Duodenal mucosa (tissue), 2 donors: ENCODE data around the gene LPIN1.

Experiments used
- H3K27ac ChIP-seq: one replicate; pipeline ENCODE4 v1.7.0; 2013; ENCODE audit warnings: low read depth, low read length
- H3K27me3 ChIP-seq, 2 donors: one replicate each; pipeline ENCODE4 v1.7.0; 2013; ENCODE audit warnings: low read length in 2 of 2, control low read depth in 1 of 2; ENCODE audit not compliant: insufficient read depth in 2 of 2, control insufficient read depth in 1 of 2
- H3K36me3 ChIP-seq, 2 donors: one replicate each; pipeline ENCODE4 v1.7.0; 2013; ENCODE audit warnings: low read length in 2 of 2, control low read depth in 1 of 2; ENCODE audit not compliant: insufficient read depth in 2 of 2, control insufficient read depth in 1 of 2
- H3K4me1 ChIP-seq, 2 donors: one replicate each; pipeline ENCODE4 v1.7.0; 2013; ENCODE audit warnings: low read length in 2 of 2, control low read depth in 1 of 2; ENCODE audit not compliant: insufficient read depth in 2 of 2, control insufficient read depth in 1 of 2
- H3K4me3 ChIP-seq, 2 donors: one replicate each; pipeline ENCODE4 v1.7.0; 2013; ENCODE audit warnings: low read length in 2 of 2, low read depth in 1 of 2
- H3K9ac ChIP-seq, 2 donors: one replicate each; pipeline ENCODE4 v1.7.0; 2013; ENCODE audit warnings: low read length in 2 of 2, low read depth in 1 of 2
- H3K9me3 ChIP-seq, 2 donors: one replicate each; pipeline ENCODE4 v1.7.0; 2013; ENCODE audit warnings: low read length in 2 of 2, control low read depth in 1 of 2; ENCODE audit not compliant: control insufficient read depth in 1 of 2

The LPIN1 gene

DNA sequence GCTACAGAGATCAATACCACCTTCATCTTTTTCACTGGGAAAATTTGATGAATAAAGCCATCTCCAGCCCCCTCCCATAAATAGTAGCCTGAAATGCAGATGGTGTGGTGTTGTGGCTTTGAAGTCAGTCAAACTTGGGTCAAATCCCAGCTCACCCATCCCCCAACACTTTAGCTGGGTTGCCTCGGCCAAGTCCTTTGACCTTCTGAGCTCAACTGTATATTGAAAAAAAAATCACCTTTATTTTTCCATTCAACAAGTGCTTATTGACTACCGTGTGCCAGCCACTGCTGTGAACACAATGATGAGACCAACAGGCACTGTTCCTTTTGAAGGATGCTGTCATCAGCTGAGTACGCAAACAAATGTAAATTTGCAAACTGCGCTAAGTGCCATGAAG lies 41.4 kb upstream of the LPIN1 start:
- no peaks in the 10 kb centered on the region for H3K27me3 ChIP-seq
- H3K9me3 ChIP-seq, result no peaks in the 10 kb centered on the region
- no peak overlapping the region for H3K9ac ChIP-seq
- no peaks in the 10 kb centered on the region for H3K36me3 ChIP-seq
- H3K27ac ChIP-seq, result no peak overlapping the region
- H3K4me3 ChIP-seq, result no peak overlapping the region
- no peaks in the 10 kb centered on the region for H3K4me1 ChIP-seq

DNA sequence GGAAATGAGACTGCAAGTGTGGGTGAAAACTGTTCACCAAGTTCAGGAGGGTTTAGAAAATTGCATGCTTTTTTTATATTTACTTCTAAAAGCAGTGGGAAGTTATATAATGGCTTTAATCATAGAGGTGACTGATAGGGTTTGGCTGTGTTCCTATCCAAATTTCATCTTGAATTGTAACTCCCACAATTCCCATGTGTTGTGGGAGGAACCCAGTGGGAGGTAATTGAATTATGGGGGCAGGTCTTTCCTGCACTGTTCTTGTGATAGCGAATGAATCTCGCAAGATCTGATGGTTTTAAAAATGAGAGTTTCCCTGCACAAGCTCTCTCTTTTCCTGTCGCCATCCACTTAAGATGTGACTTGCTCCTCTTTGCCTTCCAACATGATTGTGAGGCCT lies 40.7 kb upstream of the LPIN1 start:
- Histone ChIP-seq H3K9ac (no peak overlapping the region), H3K36me3 (no peaks in the 10 kb centered on the region), H3K9me3 (no peaks in the 10 kb centered on the region)

DNA sequence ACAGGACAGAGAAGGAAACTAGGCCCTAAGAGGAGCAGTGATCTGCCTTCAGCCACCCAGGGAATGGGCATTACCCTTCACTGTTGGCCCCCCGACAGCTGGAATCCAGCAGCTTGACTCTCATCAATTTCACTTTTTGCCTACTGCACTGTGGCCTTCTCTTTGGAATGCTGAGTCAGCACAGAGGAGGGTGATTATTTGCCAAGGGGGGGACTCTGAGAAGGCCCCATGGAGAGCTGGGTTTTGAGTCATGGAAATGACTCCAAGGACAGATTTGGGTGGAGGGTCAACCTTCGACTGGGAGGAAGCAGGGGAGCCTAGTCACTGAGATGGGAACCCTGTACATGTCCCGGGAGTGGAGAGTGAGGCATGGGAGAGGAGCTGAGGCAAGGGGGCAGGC lies 38.3 kb upstream of the LPIN1 start:
- Histone ChIP-seq H3K4me1 (no peaks in the 10 kb centered on the region), H3K4me3 (no peak overlapping the region), H3K27me3 (no peaks in the 10 kb centered on the region), H3K9me3 (no peaks in the 10 kb centered on the region), H3K9ac (no peak overlapping the region), H3K36me3 (no peaks in the 10 kb centered on the region), H3K27ac (no peak overlapping the region)

More for the DNA sequence above, 40.7 kb upstream of the LPIN1 start:
- Histone ChIP-seq H3K4me3 (no peak overlapping the region), H3K27ac (no peak overlapping the region), H3K27me3 (no peaks in the 10 kb centered on the region), H3K4me1 (no peaks in the 10 kb centered on the region)

DNA sequence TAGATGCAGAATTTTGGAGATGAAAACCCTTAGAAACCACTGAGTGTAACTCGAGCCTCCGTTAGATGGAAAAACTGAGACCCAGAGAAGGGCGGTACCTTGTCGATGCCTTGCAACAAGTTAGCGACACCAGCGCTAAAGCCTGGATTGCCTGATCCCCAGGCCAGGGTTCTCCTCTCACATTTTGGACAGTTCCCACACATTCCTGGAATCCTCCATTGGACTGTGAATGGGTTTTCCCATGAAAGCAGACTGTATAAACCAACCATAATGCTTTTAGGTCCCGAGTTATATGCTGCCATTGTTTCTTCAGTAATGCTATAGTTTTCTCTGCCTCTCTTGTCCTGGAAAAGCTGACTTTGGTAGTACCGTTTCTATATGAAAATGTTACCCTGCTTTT lies 37.1 kb upstream of the LPIN1 start:
- H3K4me3 ChIP-seq, result no peak overlapping the region
- no peaks in the 10 kb centered on the region for H3K27me3 ChIP-seq
- no peak overlapping the region for H3K27ac ChIP-seq
- no peaks in the 10 kb centered on the region for H3K9me3 ChIP-seq
- H3K9ac ChIP-seq, result no peak overlapping the region
- H3K4me1 ChIP-seq, result no peaks in the 10 kb centered on the region
- H3K36me3 ChIP-seq, result no peaks in the 10 kb centered on the region

DNA sequence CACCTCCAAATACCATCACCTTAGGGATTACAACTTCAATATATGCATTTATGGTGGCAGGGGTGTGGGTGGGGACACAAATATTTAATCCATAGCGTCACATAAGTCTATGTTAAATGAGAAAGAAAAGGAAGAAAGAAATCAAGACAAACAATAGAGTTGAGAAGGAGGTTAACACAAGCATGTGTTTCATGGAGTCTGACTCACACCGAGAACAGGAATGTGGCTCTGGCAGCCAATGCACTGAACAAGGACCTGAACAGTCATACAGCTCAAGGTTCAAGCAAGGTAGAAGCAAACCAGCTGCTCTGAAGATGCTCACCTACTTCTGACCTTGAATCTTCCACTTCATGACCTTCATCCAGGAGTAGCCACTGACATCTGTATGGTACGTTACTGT lies 36.2 kb upstream of the LPIN1 start:
- Histone ChIP-seq H3K36me3 (no peaks in the 10 kb centered on the region), H3K27me3 (no peaks in the 10 kb centered on the region), H3K27ac (no peak overlapping the region), H3K4me1 (no peaks in the 10 kb centered on the region), H3K9me3 (no peaks in the 10 kb centered on the region), H3K4me3 (no peak overlapping the region), H3K9ac (no peak overlapping the region)

DNA sequence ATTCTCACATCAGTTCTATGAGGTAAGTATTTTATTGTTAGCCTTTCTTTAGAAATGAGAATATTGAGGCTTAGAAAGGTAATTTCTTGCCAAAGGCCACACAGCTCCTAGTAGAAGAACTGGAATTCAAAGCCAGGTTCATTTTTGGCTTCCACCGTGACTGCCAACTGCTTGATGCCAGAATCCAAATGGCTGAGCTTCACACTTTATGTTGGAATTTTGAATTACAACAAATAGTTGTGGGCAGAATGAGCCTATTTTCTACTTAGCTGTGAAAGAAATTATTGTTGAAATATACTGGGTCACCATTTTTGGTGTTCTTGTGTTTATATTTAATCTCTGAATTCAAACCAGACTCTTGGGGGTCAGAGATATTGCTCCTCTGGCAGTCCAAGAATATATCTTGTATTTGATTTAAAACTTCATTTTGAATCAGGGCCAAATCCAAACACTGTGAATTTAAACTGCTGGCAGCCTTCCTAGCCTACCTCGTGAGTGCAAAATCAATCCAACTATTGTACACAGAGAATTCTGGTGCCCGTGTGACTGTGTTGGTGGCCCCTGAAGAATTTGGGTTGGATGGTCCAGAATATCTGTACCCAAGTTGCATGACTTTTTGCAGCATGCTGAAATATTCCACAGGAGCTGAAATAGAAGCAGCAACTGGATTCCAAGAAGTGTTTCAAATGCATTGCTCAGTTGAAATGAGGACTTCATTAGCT lies 35.6 kb upstream of the LPIN1 start:
- Histone ChIP-seq H3K27me3 (no peaks in the 10 kb centered on the region), H3K9me3 (no peaks in the 10 kb centered on the region), H3K36me3 (no peaks in the 10 kb centered on the region), H3K4me1 (no peaks in the 10 kb centered on the region), H3K4me3 (no peak overlapping the region), H3K27ac (no peak overlapping the region), H3K9ac (no peak overlapping the region)

DNA sequence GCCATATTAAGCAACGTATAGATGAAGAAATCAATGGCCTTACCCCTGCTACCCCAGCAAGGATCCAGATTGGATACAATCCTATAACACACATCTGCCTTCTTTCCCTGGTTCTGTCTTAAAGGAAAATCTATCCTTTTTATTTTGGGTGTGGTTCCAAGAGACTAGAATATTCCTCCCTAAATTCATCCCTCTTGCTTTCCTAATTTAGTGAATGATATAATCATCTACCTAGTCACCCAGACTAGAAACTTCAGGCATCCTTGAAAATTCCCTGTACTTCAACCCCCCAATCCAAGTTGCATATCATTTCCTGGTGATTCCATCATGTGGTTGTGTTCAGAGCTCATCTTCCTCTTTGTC lies 35.1 kb upstream of the LPIN1 start:
- no peak overlapping the region for H3K27ac ChIP-seq
- no peak overlapping the region for H3K9ac ChIP-seq
- no peaks in the 10 kb centered on the region for H3K9me3 ChIP-seq
- H3K4me1 ChIP-seq, result no peaks in the 10 kb centered on the region
- H3K27me3 ChIP-seq, result no peaks in the 10 kb centered on the region
- no peaks in the 10 kb centered on the region for H3K36me3 ChIP-seq
- no peak overlapping the region for H3K4me3 ChIP-seq

DNA sequence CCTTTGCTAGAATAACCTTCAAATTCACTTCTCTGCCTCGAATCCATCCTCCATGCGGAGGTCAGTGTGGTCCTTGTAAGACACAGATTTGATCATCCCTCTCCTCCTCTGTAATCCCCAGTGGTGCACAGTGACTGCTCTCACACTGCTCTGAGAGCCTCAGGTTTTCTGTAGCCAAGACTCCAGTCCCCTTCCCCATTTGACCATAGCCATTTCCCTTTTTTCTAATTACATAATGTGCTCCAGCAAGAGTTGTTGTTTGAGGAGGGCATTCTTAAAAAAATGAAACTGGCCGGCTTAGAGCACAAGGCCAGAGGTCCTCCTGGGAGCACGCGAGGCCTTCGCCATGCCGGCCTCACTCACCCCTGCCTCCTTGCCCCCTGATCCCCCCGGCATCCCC lies 34.7 kb upstream of the LPIN1 start:
- H3K27ac ChIP-seq, result no peak overlapping the region

DNA sequence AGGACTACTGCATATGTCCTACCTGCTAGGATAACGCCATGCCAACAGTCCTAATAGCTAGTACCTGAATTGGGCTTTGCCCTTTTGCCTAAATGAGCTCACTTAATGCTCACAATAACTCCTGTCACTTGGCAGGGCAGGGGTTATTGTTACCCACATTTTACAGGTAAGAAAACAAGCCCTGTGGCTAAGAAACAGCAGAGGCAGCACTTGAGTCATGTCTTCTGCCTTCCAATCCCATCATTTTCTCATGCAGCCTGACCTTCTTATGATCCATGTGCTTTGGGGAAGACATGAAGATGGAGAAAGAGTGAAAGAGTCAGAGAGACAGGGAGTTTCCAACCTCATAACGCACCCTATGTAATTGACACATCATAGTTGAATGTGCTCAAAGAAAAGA lies 33.6 kb upstream of the LPIN1 start:
- Histone ChIP-seq H3K9me3 (no peaks in the 10 kb centered on the region), H3K4me3 (no peak overlapping the region), H3K9ac (no peak overlapping the region), H3K4me1 (no peaks in the 10 kb centered on the region), H3K27me3 (no peaks in the 10 kb centered on the region), H3K36me3 (no peaks in the 10 kb centered on the region), H3K27ac (no peak overlapping the region)

More for the DNA sequence above, 34.7 kb upstream of the LPIN1 start:
- H3K4me1 ChIP-seq, result no peaks in the 10 kb centered on the region
- H3K27me3 ChIP-seq, result no peaks in the 10 kb centered on the region
- H3K4me3 ChIP-seq, result no peak overlapping the region
- H3K9ac ChIP-seq, result no peak overlapping the region
- no peaks in the 10 kb centered on the region for H3K9me3 ChIP-seq
- no peaks in the 10 kb centered on the region for H3K36me3 ChIP-seq

DNA sequence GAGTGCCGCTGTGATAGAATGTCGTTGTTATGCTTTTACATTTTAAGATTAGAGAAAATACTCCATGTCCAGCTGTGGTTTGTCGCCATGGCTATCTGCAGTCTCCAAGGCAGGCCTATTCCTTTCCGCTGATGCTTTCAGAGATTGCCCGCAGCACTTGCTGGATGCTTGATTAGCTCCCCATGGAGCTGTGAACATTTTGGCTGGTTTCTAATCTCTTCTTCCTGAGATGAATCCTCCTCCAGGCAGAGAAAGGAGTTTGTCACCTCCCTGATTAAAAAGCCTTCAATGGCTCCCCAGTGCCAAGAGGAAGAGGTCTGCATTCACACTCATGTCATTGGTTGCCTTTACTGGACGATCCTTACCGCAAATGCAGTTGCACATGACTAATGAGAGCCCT lies 32.6 kb upstream of the LPIN1 start:
- H3K36me3 ChIP-seq, result no peaks in the 10 kb centered on the region
- H3K4me3 ChIP-seq, result no peak overlapping the region
- H3K27me3 ChIP-seq, result peaks cover 3 to 4% of the 10 kb centered on the region in 2 donors
- no peaks in the 10 kb centered on the region for H3K4me1 ChIP-seq
- no peak overlapping the region for H3K9ac ChIP-seq
- H3K27ac ChIP-seq, result no peak overlapping the region
- H3K9me3 ChIP-seq, result no peaks in the 10 kb centered on the region
